SK-MEL-5 (cell line): ENCODE data around the gene SLC6A5. TPM values are rescaled to one million over a fixed set of nuclear protein-coding genes. Genes with fewer than 3 reads are reported as not detected.

Source experiments
- total RNA-seq: library from RNA; depleted of rRNA; stranded (reverse); fragments of >200 nt; shearing (Covaris generic); gene quantifications from 2 replicates; pipeline ENCODE4 v1.2.3, GENCODE V29; 2014; rRNA removed

Gene SLC6A5
- total RNA-seq, 1 experiment from 2014 or later, result not detected

Other genes starting within 250 kb of the SLC6A5 start
- 62.5 and 66.4 TPM in 2 replicates for gene HTATIP2, start 235.9 kb upstream of the SLC6A5 start, total RNA-seq
- gene PRMT3, start 211.9 kb upstream of the SLC6A5 start, total RNA-seq, result 46.4 and 51.6 TPM in 2 replicates
- gene NELL1, start 70.0 kb downstream of the SLC6A5 start, total RNA-seq, result 0.13 TPM in 1 of 2 replicates, not detected in the other